H54 (cell line): ENCODE measurements around the gene ZMYND11.
"Not testable (repeated sequence)": the region's sequence is repeated elsewhere in the genome, so short reads cannot be mapped to it uniquely, and the experiment has no call there.

Source experiments
- DNase-seq: peaks from one replicate; pipeline ENCODE4 v3.0.0; 2011; ENCODE audit warnings: low spot score, mixed read lengths; ENCODE audit not compliant: insufficient read length
- FAIRE-seq: peaks from 3 replicates; lab custom pipeline; 2011; peaks lifted over from hg19 to GRCh38; lab: Jason Lieb, UNC
- POLR2A ChIP-seq: IDR thresholded peaks from 2 replicates; pipeline ENCODE4 v1.6.1; 2011; ENCODE audit warnings: low read depth, mild to moderate bottlenecking, low read length

Gene ZMYND11

GRCh38 chr10:285216-285615, 150.0 kb downstream of the ZMYND11 start:
- DNase-seq (no peak), FAIRE-seq (no peak)
- TF ChIP-seq POLR2A = no peak

GRCh38 chr10:287026-287709, 151.9 kb downstream of the ZMYND11 start:
- DNase-seq (no peak), FAIRE-seq (no peak)
- no peak for TF ChIP-seq POLR2A

GRCh38 chr10:287814-288213, 152.6 kb downstream of the ZMYND11 start:
- no peak for TF ChIP-seq POLR2A
- DNase-seq (no peak), FAIRE-seq (no peak)

- DNase-seq = no peak
- TF ChIP-seq POLR2A = no peak
- FAIRE-seq = no peak
These were observed 153.3 kb downstream of the ZMYND11 start for GRCh38 chr10:288316-289200.

GRCh38 chr10:289581-289980, 154.3 kb downstream of the ZMYND11 start:
- TF ChIP-seq POLR2A = no peak
- no peak for FAIRE-seq
- no peak for DNase-seq

- TF ChIP-seq POLR2A = no peak
- FAIRE-seq (no peak), DNase-seq (no peak)
These were observed 154.9 kb downstream of the ZMYND11 start for GRCh38 chr10:290026-290725.

- DNase-seq (no peak), FAIRE-seq (no peak)
- TF ChIP-seq POLR2A = no peak
These were observed 158.4 kb downstream of the ZMYND11 start for GRCh38 chr10:293636-294035.

GRCh38 chr10:297567-297966, 162.3 kb downstream of the ZMYND11 start:
- DNase-seq = peak; percentile 20
- no peak for TF ChIP-seq POLR2A
- FAIRE-seq = no peak

- no peak for TF ChIP-seq POLR2A
- no peak for DNase-seq
- no peak for FAIRE-seq
These were observed 162.8 kb downstream of the ZMYND11 start for GRCh38 chr10:298033-298432.

GRCh38 chr10:299512-299911, 164.3 kb downstream of the ZMYND11 start:
- TF ChIP-seq POLR2A = no peak
- no peak for FAIRE-seq
- DNase-seq = no peak

- no peak for TF ChIP-seq POLR2A
- DNase-seq (no peak), FAIRE-seq (no peak)
These were observed 164.7 kb downstream of the ZMYND11 start for GRCh38 chr10:299969-300368.

GRCh38 chr10:300580-300979, 165.3 kb downstream of the ZMYND11 start:
- FAIRE-seq = not testable (repeated sequence)

GRCh38 chr10:301536-301935, 166.3 kb downstream of the ZMYND11 start:
- DNase-seq (no peak), FAIRE-seq (no peak)
- TF ChIP-seq POLR2A = no peak

More at GRCh38 chr10:300580-300979, 165.3 kb downstream of the ZMYND11 start:
- DNase-seq = not testable (repeated sequence)
